Activated CD8-positive, alpha-beta T cell treated with anti-CD3 and anti-CD28 coated beads, Interleukin-2, amount 10 ng/mL, durations not matched to agents 7 days and 5 days (primary cell): Measurements from ENCODE around the gene NUTM2E. TPM values are rescaled to one million over a fixed set of nuclear protein-coding genes. Genes with fewer than 3 reads are reported as not detected.
"Not testable (repeated sequence)": the region's sequence is repeated elsewhere in the genome, so short reads cannot be mapped to it uniquely, and the experiment has no call there.

ENCODE experiments used
- ATAC-seq: fragments of 150-1000 bp; cut with Tn5 transposase; one replicate; pipeline ENCODE4 v1.10.0; 2021; ENCODE audit warnings: moderate library complexity
- CTCF ChIA-PET: fragments of 350-600 bp; sonication (Branson Sonifier 250); formaldehyde crosslinking; loops from one replicate; lab custom pipeline; 2021; ENCODE audit warnings: antibody characterized with exemption; lab: Charles Lee
- POLR2A ChIA-PET: fragments of 350-600 bp; sonication (Branson Sonifier 250); formaldehyde crosslinking; loops from one replicate; lab custom pipeline; 2021; ENCODE audit warnings: antibody characterized with exemption; lab: Charles Lee
- DNase-seq: peaks from one replicate; pipeline ENCODE4 v3.0.0-alpha.2; 2020
- H3K27ac Mint-ChIP-seq: one replicate; pipeline ENCODE4 v1.8.0; 2021; ENCODE audit warnings: mild to moderate bottlenecking, mixed read lengths
- H3K27me3 Mint-ChIP-seq: one replicate; pipeline ENCODE4 v1.8.0; 2021; ENCODE audit warnings: low read depth, mixed read lengths
- H3K36me3 Mint-ChIP-seq: one replicate; pipeline ENCODE4 v1.8.0; 2021; ENCODE audit warnings: low read depth, mixed read lengths
- H3K4me1 Mint-ChIP-seq: one replicate; pipeline ENCODE4 v1.8.0; 2021; ENCODE audit warnings: low read depth, mixed read lengths
- H3K4me3 Mint-ChIP-seq: one replicate; pipeline ENCODE4 v1.8.0; 2021; ENCODE audit warnings: mild to moderate bottlenecking, mixed read lengths
- H3K9me3 Mint-ChIP-seq: one replicate; pipeline ENCODE4 v1.8.0; 2022; ENCODE audit warnings: mixed read lengths; ENCODE audit not compliant: insufficient read depth
- total RNA-seq, 2 experiments: library from RNA; stranded (reverse); gene quantifications; one replicate each; pipeline ENCODE4 v1.2.3, GENCODE V29; 2021

NUTM2E gene
- total RNA-seq, 2 experiments from 2014 or later = 0.11 to 0.13 TPM

DNA sequence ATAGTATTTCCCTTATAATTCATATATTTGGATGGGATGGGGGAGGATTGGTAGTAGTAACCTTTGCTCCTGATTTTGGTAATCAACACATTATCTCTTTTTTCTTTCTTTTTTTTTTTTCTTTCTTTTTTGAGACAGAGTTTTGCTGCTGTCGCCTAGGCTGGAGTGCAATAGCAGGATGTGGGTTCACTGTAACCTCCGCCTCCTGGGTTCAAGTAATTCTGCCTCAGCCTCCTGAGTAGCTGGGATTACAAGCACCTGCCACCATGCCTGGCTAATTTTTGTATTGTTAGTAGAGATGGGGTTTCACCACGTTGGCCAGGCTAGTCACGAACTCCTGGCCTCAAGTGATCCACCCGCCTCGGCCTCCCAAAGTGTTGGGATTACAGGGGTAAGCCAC lies 3.2 kb upstream of the NUTM2E start:
- ATAC-seq, CTCF ChIA-PET, H3K36me3 Mint-ChIP-seq, POLR2A ChIA-PET, H3K27me3 Mint-ChIP-seq, H3K9me3 Mint-ChIP-seq: not testable (repeated sequence)
- peak overlapping the region; percentile 57 for H3K27ac Mint-ChIP-seq
- peak; percentile 54 for DNase-seq
- peak overlapping the region; percentile 15 for H3K4me3 Mint-ChIP-seq
- peaks cover 23% of the 10 kb centered on the region for H3K4me1 Mint-ChIP-seq

DNA sequence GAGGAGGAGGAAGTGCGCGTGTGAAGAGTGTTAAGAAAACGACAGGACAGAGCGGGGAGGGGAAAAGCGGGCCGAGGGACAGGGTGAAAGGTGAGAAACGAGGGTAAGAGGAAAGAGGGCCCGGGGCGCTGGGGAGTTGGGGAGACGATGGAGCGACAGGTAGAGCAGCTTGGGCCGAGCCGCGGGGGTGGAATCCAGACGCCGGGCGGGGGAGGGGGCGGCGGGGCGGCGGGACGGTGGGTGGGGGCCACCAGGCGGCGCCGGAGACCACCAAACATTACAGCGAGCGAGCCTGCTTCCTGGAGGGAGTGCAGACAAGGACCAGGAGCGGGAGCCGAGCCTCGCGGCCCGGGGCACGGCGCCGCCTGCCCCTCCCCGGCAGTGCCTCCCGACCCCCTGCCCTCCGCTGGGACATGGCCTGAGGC lies 940 bp upstream of the NUTM2E start:
- Mint-ChIP-seq H3K4me3 (peak overlapping the region; percentile 95), H3K4me1 (peaks cover 28% of the 10 kb centered on the region), H3K27ac (peak overlapping the region; percentile 84)
- H3K9me3 Mint-ChIP-seq, CTCF ChIA-PET, H3K27me3 Mint-ChIP-seq, POLR2A ChIA-PET, H3K36me3 Mint-ChIP-seq: not testable (repeated sequence)
- DNase-seq (peak; percentile 39), ATAC-seq (peak; percentile 17)

DNA sequence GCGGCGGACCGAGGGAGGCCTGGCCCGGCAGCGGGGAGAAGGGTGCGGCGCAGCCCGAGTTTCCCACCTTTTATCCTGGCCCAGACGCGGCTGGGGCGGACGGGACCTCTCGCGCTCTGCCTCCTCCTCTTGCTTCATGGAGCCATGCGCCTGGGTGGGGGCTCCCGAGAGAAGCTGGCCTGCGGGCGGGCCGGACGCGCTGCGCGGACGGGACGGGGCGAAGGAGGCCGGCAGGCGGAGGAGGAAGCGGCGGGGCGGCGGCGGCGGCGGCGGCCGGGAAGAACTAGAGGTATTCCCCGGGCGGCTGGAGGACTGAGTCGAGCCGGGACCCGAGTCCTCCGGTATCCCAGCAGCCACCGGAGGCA lies 426 bp upstream of the NUTM2E start:
- CTCF ChIA-PET, H3K9me3 Mint-ChIP-seq, POLR2A ChIA-PET, H3K27me3 Mint-ChIP-seq, DNase-seq, H3K36me3 Mint-ChIP-seq, ATAC-seq: not testable (repeated sequence)
- H3K4me3 Mint-ChIP-seq = peak overlapping the region; percentile 76
- peaks cover 28% of the 10 kb centered on the region for H3K4me1 Mint-ChIP-seq
- peak overlapping the region; percentile 86 for H3K27ac Mint-ChIP-seq

DNA sequence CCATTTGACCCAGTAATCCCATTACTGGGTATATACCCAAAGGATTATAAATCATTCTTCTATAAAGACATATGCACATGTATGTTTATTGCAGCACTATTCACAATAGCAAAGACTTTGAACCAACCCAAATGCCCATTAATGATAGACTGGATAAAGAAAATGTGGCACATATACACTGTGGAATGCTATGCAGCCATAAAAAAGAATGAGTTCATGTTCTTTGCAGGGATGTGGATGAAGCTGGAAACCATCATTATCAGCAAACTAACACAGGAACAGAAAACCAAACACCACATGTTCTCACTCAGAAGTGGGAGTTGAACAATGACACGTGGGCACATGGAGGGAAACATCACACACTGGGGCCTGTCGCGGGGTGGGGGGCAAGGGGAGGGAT lies 7.3 kb downstream of the NUTM2E start:
- H3K4me3 Mint-ChIP-seq, H3K27ac Mint-ChIP-seq, DNase-seq, POLR2A ChIA-PET, H3K36me3 Mint-ChIP-seq, ATAC-seq, H3K4me1 Mint-ChIP-seq, H3K9me3 Mint-ChIP-seq, H3K27me3 Mint-ChIP-seq, CTCF ChIA-PET: not testable (repeated sequence)

DNA sequence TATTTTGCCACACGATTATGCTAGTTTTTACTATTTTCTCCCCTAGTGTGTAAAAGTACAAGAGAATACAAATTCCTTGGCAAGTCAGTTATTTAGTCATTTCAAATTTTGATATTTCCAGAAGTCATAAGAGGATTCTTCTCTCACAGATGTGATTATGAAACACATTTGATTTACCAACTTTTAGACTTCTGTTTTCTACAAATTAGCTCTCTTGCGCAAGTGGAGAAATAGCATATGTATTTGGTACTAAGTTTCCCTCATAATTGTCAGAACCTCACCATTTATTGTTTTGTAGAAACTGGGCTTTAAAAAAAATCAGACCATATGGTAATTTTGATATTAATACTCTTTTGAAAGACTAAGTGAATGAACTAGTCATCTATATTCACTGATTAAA lies 9.4 kb downstream of the NUTM2E start:
- H3K4me1 Mint-ChIP-seq, H3K4me3 Mint-ChIP-seq, H3K36me3 Mint-ChIP-seq, CTCF ChIA-PET, H3K9me3 Mint-ChIP-seq, H3K27me3 Mint-ChIP-seq, ATAC-seq, DNase-seq, H3K27ac Mint-ChIP-seq, POLR2A ChIA-PET: not testable (repeated sequence)

DNA sequence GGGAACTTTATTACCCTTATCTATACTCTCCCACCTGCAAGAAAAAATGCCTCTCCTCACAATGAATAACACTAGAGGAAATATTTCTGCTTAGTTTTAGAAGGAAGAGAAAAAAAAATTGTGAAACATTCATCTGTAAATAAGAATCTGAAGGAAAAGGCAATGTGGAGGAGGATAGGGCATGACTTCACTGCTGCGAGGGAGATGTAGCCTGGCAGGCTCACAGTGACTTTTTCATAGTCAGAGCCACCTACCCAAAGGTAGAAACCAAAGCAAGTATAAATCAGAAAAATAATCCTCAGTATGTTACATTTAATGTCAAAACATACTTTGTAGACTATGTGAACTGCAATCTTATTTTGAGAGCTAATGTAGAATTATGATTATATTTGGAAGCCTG lies 10.4 kb downstream of the NUTM2E start:
- H3K4me1 Mint-ChIP-seq, ATAC-seq, CTCF ChIA-PET, H3K36me3 Mint-ChIP-seq, DNase-seq, H3K27ac Mint-ChIP-seq, H3K4me3 Mint-ChIP-seq, H3K9me3 Mint-ChIP-seq, H3K27me3 Mint-ChIP-seq: not testable (repeated sequence)
- POLR2A ChIA-PET = interaction anchor here (0.6 kb wide), 1 partner anchor 71 kb away, joined by 3 read pairs; no protein-coding TSS in a partner anchor

DNA sequence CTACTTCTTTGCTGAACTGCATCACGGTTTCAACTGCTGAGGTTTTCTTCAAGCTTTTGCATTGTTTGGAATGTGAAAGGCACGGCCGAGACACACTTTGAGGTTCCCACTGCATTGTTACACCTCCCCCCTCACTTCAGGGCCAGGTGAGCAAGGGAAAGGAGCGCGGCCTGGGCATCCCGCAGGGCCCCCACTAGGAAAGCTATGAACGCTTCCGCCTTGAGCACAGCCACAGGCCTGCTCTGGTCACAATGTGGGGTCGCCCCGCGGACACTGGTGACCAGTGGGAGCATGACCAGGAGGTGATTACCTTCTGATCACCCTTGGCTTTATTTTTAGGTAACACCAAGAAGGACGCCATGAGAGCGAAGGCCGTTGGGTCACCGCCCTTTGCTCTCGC lies 11.9 kb downstream of the NUTM2E start:
- H3K9me3 Mint-ChIP-seq, CTCF ChIA-PET, DNase-seq, H3K27me3 Mint-ChIP-seq, ATAC-seq, H3K4me3 Mint-ChIP-seq, H3K4me1 Mint-ChIP-seq, H3K27ac Mint-ChIP-seq, H3K36me3 Mint-ChIP-seq, POLR2A ChIA-PET: not testable (repeated sequence)

DNA sequence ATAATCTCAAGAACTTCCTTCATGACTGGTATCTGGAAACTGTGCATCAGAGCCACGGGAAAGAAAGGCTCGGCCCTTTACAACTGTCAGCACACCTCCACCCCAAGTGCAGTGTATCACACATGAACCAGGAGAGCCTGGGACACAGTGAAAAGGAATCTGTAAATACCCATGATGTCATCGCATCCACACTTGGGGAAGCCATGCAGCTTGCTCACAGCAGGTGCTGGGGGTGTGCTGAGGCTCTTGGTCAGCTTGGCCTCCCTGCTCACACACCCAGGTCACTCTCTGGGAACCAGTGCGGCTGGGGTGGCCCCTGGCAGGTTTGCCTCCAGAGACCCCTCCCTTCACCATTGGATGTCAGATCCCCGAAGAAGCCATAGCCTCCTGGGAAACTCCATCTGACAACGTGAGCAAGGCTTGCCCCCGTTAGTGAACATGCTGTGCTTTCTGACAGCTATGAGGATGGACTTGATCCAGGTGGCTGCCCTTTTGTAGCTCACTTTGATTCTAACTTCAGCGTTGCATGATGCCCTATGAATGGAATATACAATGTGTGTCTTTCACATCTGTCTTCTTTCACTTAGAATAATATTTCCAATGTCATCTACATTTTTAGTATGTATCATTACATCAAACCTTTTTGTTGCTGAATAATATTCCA lies 26.8 kb downstream of the NUTM2E start:
- H3K4me3 Mint-ChIP-seq, DNase-seq, H3K27ac Mint-ChIP-seq, H3K36me3 Mint-ChIP-seq, H3K27me3 Mint-ChIP-seq, H3K4me1 Mint-ChIP-seq, CTCF ChIA-PET, ATAC-seq, H3K9me3 Mint-ChIP-seq, POLR2A ChIA-PET: not testable (repeated sequence)

DNA sequence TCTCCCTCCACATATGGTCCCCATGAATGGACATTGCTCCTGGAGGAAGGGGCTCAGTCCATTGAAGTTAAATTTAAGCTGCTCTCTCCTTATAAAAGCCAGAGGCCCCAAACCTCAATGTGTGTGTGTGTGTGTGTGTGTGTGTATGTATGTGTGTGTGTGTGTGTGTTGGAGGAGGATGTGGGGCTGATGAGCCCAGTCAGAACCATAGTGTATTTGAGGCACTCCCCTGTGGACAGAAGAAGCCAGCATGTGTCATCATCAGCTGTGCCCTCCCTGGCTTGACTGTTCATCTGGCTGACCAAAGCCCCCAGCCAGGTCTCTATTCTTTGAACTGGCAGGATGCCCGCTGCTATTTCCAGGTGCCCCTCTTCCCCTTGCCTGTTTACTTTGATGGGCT lies 35.7 kb downstream of the NUTM2E start:
- H3K27me3 Mint-ChIP-seq, H3K4me3 Mint-ChIP-seq, POLR2A ChIA-PET, ATAC-seq, CTCF ChIA-PET, H3K9me3 Mint-ChIP-seq, H3K36me3 Mint-ChIP-seq, DNase-seq, H3K4me1 Mint-ChIP-seq, H3K27ac Mint-ChIP-seq: not testable (repeated sequence)

DNA sequence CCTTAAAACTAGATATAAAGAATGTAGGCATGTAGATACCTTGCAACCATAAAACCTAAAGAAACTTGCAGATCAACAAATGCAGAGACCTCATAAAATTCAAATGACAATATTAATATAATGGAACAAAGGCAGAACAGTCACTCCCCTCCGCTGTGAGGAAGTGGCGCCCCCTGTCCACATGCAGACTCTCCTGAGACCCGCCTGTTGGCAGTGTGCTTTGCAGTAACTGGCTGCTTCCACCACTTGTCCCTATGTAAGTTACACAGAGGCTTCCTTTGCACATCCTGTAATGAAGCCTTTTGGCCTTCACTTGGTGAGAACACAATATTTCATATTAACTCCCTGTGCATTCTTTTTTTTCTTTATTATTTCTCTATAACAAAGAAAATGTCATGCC lies 36.3 kb downstream of the NUTM2E start:
- H3K9me3 Mint-ChIP-seq, H3K27me3 Mint-ChIP-seq, POLR2A ChIA-PET, H3K4me1 Mint-ChIP-seq, H3K4me3 Mint-ChIP-seq, CTCF ChIA-PET, H3K36me3 Mint-ChIP-seq, H3K27ac Mint-ChIP-seq, DNase-seq, ATAC-seq: not testable (repeated sequence)

DNA sequence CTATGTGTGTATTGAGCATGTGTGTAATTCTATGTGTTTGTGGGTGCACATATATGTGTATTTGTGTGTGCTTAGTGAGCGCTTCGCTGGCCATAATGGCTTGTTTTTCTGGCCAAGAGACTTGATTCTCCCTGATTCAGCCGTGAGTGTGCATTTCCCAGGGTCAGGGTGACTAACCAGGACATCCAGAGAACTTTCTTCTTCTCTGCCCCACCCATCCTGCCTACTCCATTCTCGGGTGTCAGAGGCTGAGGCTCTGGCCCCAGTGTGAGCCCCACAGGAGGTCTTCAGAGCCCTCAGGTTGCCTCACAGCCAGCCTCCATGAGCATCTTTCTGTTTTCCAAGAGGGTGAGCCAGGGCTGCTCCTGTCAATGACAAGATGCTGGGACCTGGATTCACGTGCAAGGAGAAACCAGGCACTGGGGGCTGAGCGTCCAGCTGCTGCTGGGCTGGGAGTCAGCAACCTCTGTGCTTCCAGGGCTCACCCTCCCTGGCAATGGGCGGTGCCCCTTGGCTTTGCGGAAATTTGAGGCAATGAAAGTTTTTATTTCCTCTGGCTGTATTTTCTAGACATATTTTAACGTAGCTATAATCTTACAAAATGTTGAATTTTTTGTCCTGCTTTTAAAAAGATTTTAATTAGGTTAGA lies 40.5 kb downstream of the NUTM2E start:
- ATAC-seq, H3K36me3 Mint-ChIP-seq, DNase-seq, CTCF ChIA-PET, H3K27ac Mint-ChIP-seq, H3K4me3 Mint-ChIP-seq, H3K27me3 Mint-ChIP-seq, H3K4me1 Mint-ChIP-seq, H3K9me3 Mint-ChIP-seq, POLR2A ChIA-PET: not testable (repeated sequence)

DNA sequence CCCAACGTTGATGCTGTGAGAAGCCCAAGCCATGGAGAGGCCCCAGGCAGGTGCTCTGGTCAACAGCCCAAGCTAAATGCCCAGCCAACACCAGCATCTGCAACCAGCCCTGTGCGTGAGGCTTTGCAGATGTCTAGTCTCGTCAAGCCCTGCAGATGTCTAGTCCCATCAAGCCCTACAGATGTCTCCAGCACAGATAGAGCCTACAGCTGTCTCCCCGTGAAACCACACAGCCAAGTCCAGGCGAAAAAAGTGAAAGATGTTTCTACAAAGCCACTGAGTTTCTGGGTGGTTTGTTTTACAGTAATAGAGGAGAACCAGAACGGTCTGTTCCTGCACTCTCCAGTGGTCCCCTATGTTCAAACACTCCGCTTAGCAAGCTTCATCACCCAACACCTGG lies 41.5 kb downstream of the NUTM2E start:
- CTCF ChIA-PET, H3K27ac Mint-ChIP-seq, ATAC-seq, H3K4me1 Mint-ChIP-seq, DNase-seq, POLR2A ChIA-PET, H3K4me3 Mint-ChIP-seq, H3K27me3 Mint-ChIP-seq, H3K9me3 Mint-ChIP-seq, H3K36me3 Mint-ChIP-seq: not testable (repeated sequence)
